Thyroid gland (tissue), 4 donors: ENCODE data around the gene DYNC1H1.

ENCODE experiments used
- CTCF ChIP-seq, 6 experiments: fragments of 200-600 bp in 3 of 6; fragments of 450-650 bp in 3 of 6; sonication (generic) in 3 of 6; IDR thresholded peaks; one replicate each; pipeline ENCODE4 v1.5.1; 2016 to 2019; ENCODE audit warnings: antibody characterized with exemption in 6 of 6, mild to moderate bottlenecking in 2 of 6, inconsistent platforms in 1 of 6, moderate library complexity in 1 of 6
- POLR2A ChIP-seq, 2 donors: fragments of 450-650 bp; IDR thresholded peaks; one replicate each; pipeline ENCODE4 v1.6.1; 2017; ENCODE audit warnings: antibody characterized with exemption in 2 of 2, mild to moderate bottlenecking in 2 of 2, moderate library complexity in 1 of 2

- TF ChIP-seq POLR2A (IDR thresholded peaks at IDR 0.05), result no peak
- TF ChIP-seq CTCF (IDR thresholded peaks at IDR 0.05), result no peak
Measured at GRCh38 chr14:102077382-102077709, 113.0 kb downstream of the DYNC1H1 start.
